GM12874 (cell line): ENCODE results near the gene ZNF653.

ENCODE experiments used
- CTCF ChIP-seq: IDR thresholded peaks from 2 replicates; pipeline ENCODE4 v1.5.1; 2011; ENCODE audit warnings: low read depth, mild to moderate bottlenecking, control low read depth, low read length, moderate library complexity; ENCODE audit not compliant: insufficient read depth

The ZNF653 gene

GRCh38 chr19:11434703-11435056 lies 71.0 kb downstream of the ZNF653 start:
- TF ChIP-seq CTCF, result no peak
